ENCODE results near the gene CXADR. TPM values are rescaled to one million over a fixed set of nuclear protein-coding genes. Genes with fewer than 3 reads are reported as not detected.
"Not testable (repeated sequence)": the region's sequence is repeated elsewhere in the genome, so short reads cannot be mapped to it uniquely, and the experiment has no call there.

CXADR gene
- total RNA-seq, 1 donor from 2014 or later = 54.9 TPM

DNA sequence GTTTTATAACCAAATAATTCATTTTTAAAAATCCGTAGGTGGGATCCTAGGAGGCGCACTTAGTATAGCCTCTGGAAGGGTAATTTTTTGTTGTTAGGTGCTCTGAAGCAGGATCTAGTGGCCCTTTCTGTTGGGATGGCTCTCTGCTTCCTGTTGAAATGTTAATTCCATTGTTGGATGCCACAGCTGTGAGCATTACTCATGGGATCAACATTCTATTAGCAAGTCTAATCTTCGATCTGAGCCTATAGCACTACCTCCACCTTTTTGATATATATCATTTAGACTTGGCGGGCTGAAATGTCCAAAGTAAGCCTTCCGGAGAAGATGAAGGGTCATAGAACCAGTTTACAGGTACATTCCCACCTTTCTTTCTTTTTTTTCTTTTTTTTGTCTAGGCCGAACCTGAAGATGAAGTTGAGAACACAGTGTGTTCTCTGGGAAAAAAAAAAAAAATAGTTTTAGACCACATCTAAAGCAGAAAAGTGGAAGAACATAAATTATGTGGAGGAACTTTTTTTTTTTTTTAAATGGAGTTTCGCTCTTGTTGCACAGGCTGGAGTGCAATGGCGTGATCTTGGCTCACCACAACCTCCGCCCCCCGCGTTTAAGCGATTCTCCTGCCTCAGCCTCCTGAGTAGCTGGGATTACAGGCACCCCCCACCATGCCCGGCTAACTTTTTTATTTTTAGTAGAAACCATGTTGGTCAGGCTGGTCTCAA, 1.4 kb downstream of the CXADR start:
- Mint-ChIP-seq H3K4me1 (ENCODE audit: low read depth, unreplicated experiment) (peaks cover 3% of the 10 kb centered on the region), H3K4me3 (ENCODE audit: unreplicated experiment) (peak overlapping the region; percentile 92), H3K36me3 (ENCODE audit: unreplicated experiment) (no peaks in the 10 kb centered on the region), H3K27me3 (ENCODE audit: unreplicated experiment) (peaks cover 14% of the 10 kb centered on the region), H3K9me3 (ENCODE audit: unreplicated experiment) (peaks cover 12% of the 10 kb centered on the region), H3K27ac (ENCODE audit: unreplicated experiment) (peak overlapping the region; percentile 80)
- TF ChIP-seq, protein P1, sequence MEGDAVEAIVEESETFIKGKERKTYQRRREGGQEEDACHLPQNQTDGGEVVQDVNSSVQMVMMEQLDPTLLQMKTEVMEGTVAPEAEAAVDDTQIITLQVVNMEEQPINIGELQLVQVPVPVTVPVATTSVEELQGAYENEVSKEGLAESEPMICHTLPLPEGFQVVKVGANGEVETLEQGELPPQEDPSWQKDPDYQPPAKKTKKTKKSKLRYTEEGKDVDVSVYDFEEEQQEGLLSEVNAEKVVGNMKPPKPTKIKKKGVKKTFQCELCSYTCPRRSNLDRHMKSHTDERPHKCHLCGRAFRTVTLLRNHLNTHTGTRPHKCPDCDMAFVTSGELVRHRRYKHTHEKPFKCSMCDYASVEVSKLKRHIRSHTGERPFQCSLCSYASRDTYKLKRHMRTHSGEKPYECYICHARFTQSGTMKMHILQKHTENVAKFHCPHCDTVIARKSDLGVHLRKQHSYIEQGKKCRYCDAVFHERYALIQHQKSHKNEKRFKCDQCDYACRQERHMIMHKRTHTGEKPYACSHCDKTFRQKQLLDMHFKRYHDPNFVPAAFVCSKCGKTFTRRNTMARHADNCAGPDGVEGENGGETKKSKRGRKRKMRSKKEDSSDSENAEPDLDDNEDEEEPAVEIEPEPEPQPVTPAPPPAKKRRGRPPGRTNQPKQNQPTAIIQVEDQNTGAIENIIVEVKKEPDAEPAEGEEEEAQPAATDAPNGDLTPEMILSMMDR (IDR thresholded peaks at IDR 0.05; ENCODE audit: partially characterized antibody, unreplicated experiment) = no peak
- no peak for DNase-seq

- H3K27ac Mint-ChIP-seq (ENCODE audit: unreplicated experiment); H3K36me3 Mint-ChIP-seq (ENCODE audit: unreplicated experiment); DNase-seq; H3K4me3 Mint-ChIP-seq (ENCODE audit: unreplicated experiment); H3K4me1 Mint-ChIP-seq (ENCODE audit: low read depth, unreplicated experiment): not testable (repeated sequence)
- Mint-ChIP-seq H3K9me3 (ENCODE audit: unreplicated experiment) (peaks cover 11% of the 10 kb centered on the region), H3K27me3 (ENCODE audit: unreplicated experiment) (peaks cover 12% of the 10 kb centered on the region)
Observed at GRCh38 chr21:17517008-17517407, 4.2 kb downstream of the CXADR start.

DNA sequence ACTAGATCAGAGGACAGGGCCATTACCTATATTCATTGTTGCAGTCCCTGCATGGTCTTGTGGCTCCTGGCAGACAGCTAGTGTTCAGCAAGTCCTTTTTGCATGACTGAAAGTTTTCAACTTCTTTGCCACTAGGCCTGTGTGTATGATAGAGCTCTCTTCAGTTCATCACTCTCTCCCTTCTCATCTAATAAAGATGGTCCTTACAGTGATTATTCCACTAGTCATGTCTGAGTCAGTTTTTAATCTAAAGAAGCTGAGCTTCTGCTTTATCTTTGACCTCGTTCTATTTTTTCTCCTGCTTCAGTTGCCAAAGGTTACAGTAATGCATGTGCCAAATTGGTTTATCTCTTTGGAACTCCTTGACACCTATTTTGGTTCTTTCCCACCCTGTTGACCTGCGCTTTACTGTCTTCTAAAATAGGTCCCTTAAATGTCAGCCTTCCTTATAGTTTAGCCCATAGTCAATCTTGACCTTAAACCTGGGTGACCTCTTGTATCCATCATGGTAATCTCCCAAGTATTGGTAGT, 6.4 kb downstream of the CXADR start:
- H3K36me3 Mint-ChIP-seq (ENCODE audit: unreplicated experiment) = no peaks in the 10 kb centered on the region
- TF ChIP-seq, protein P1 (IDR thresholded peaks at IDR 0.05; ENCODE audit: partially characterized antibody, unreplicated experiment) = no peak
- no peak for DNase-seq
- peaks cover 3% of the 10 kb centered on the region for H3K27me3 Mint-ChIP-seq (ENCODE audit: unreplicated experiment)
- peaks cover 2% of the 10 kb centered on the region for H3K9me3 Mint-ChIP-seq (ENCODE audit: unreplicated experiment)
- peaks cover 5% of the 10 kb centered on the region for H3K4me1 Mint-ChIP-seq (ENCODE audit: low read depth, unreplicated experiment)
- H3K27ac Mint-ChIP-seq (ENCODE audit: unreplicated experiment) = no peak overlapping the region
- H3K4me3 Mint-ChIP-seq (ENCODE audit: unreplicated experiment) = no peak overlapping the region

- Mint-ChIP-seq H3K27me3 (ENCODE audit: unreplicated experiment) (peaks cover under 1% of the 10 kb centered on the region), H3K4me3 (ENCODE audit: unreplicated experiment) (no peak overlapping the region), H3K36me3 (ENCODE audit: unreplicated experiment) (no peaks in the 10 kb centered on the region), H3K9me3 (ENCODE audit: unreplicated experiment) (no peaks in the 10 kb centered on the region), H3K27ac (ENCODE audit: unreplicated experiment) (no peak overlapping the region), H3K4me1 (ENCODE audit: low read depth, unreplicated experiment) (peaks cover 5% of the 10 kb centered on the region)
- no peak for DNase-seq
- TF ChIP-seq, protein P1 (IDR thresholded peaks at IDR 0.05; ENCODE audit: partially characterized antibody, unreplicated experiment) = no peak
Observed at GRCh38 chr21:17519965-17520609, 7.2 kb downstream of the CXADR start.

DNA sequence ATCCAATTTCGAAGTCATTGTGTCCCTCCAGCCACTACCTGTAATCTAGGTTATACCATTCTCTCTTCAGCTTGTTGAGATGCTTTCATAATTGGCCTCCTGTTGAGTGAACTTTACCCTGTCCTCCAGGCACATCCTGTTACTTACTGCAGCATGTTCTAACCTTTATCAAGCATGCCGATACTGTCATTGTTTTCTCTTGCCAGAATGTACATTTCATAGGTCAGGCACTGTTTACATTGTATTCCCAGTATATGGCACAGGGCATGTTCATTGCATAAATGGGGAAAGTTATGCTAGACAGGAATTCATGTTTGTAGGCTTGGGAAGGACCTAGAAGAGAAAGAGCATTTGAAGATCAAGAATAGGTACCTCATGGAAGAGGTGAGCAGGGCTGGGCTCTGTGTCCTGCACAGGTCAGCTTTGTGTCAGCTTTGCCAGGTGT, 10.2 kb downstream of the CXADR start:
- no peak overlapping the region for H3K4me3 Mint-ChIP-seq (ENCODE audit: unreplicated experiment)
- TF ChIP-seq, protein P1 (IDR thresholded peaks at IDR 0.05; ENCODE audit: partially characterized antibody, unreplicated experiment) = no peak
- H3K27ac Mint-ChIP-seq (ENCODE audit: unreplicated experiment) = no peak overlapping the region
- DNase-seq = no peak
- H3K9me3 Mint-ChIP-seq (ENCODE audit: unreplicated experiment) = no peaks in the 10 kb centered on the region
- H3K36me3 Mint-ChIP-seq (ENCODE audit: unreplicated experiment) = no peaks in the 10 kb centered on the region
- H3K27me3 Mint-ChIP-seq (ENCODE audit: unreplicated experiment) = no peaks in the 10 kb centered on the region
- H3K4me1 Mint-ChIP-seq (ENCODE audit: low read depth, unreplicated experiment) = peaks cover 15% of the 10 kb centered on the region

GRCh38 chr21:17523979-17524494, 11.2 kb downstream of the CXADR start:
- H3K36me3 Mint-ChIP-seq (ENCODE audit: unreplicated experiment); H3K4me3 Mint-ChIP-seq (ENCODE audit: unreplicated experiment); H3K27ac Mint-ChIP-seq (ENCODE audit: unreplicated experiment); H3K27me3 Mint-ChIP-seq (ENCODE audit: unreplicated experiment); H3K9me3 Mint-ChIP-seq (ENCODE audit: unreplicated experiment); DNase-seq: not testable (repeated sequence)
- peaks cover 16% of the 10 kb centered on the region for H3K4me1 Mint-ChIP-seq (ENCODE audit: low read depth, unreplicated experiment)

Measured in glutamatergic neuron (in vitro differentiated cells).